Measurements from ENCODE around the gene CLEC4A.
"Not testable (repeated sequence)": the region's sequence is repeated elsewhere in the genome, so short reads cannot be mapped to it uniquely, and the experiment has no call there.

The CLEC4A gene

GRCh38 chr12:8123124-8123912 lies at the start of gene CLEC4A:
Gene CLEC4A, plus strand, starts transcription at chr12:8123617. Its CDS starts 262 bp downstream, at chr12:8123879.
- DNase-seq: no peak

GRCh38 chr12:8075935-8076334 lies 47.5 kb upstream of the CLEC4A start:
- no peak for DNase-seq

GRCh38 chr12:8076366-8076765 lies 47.1 kb upstream of the CLEC4A start:
- no peak for DNase-seq

GRCh38 chr12:8077207-8077606 lies 46.2 kb upstream of the CLEC4A start:
- no peak for DNase-seq

GRCh38 chr12:8078398-8078797 lies 45.0 kb upstream of the CLEC4A start:
- peak; percentile 45 for DNase-seq

- no peak for DNase-seq
These were observed 44.5 kb upstream of the CLEC4A start for GRCh38 chr12:8078916-8079315.

- no peak for DNase-seq
These were observed 43.3 kb upstream of the CLEC4A start for GRCh38 chr12:8080120-8080519.

GRCh38 chr12:8081251-8081920 lies 42.0 kb upstream of the CLEC4A start:
- no peak for DNase-seq

GRCh38 chr12:8082808-8083100 lies 40.7 kb upstream of the CLEC4A start:
- DNase-seq: no peak

GRCh38 chr12:8084351-8084750 lies 39.1 kb upstream of the CLEC4A start:
- DNase-seq: not testable (repeated sequence)

GRCh38 chr12:8087666-8088065 lies 35.8 kb upstream of the CLEC4A start:
- no peak for DNase-seq

- no peak for DNase-seq
These were observed 34.8 kb upstream of the CLEC4A start for GRCh38 chr12:8088574-8088973.

GRCh38 chr12:8089277-8089676 lies 34.1 kb upstream of the CLEC4A start:
- DNase-seq: not testable (repeated sequence)

GRCh38 chr12:8089716-8090115 lies 33.7 kb upstream of the CLEC4A start:
- no peak for DNase-seq

- no peak for DNase-seq
These were observed 30.1 kb upstream of the CLEC4A start for GRCh38 chr12:8093291-8093690.

GRCh38 chr12:8096281-8096915 lies 27.0 kb upstream of the CLEC4A start:
- DNase-seq: no peak

GRCh38 chr12:8099235-8099634 lies 24.2 kb upstream of the CLEC4A start:
- no peak for DNase-seq

GRCh38 chr12:8108808-8109398 lies 14.5 kb upstream of the CLEC4A start:
- DNase-seq: peak; percentile 79

- not testable (repeated sequence) for DNase-seq
These were observed 10.3 kb upstream of the CLEC4A start for GRCh38 chr12:8113117-8113516.

- no peak for DNase-seq
These were observed 3.2 kb upstream of the CLEC4A start for GRCh38 chr12:8120072-8120713.

GRCh38 chr12:8127138-8127537 lies 3.7 kb downstream of the CLEC4A start:
- no peak for DNase-seq

- DNase-seq: not testable (repeated sequence)
These were observed 10.4 kb downstream of the CLEC4A start for GRCh38 chr12:8133636-8134397.

All from right hindlimb (tissue), 1 donor.